ENCODE measurements around the gene SLC26A2.

Gene SLC26A2

DNA sequence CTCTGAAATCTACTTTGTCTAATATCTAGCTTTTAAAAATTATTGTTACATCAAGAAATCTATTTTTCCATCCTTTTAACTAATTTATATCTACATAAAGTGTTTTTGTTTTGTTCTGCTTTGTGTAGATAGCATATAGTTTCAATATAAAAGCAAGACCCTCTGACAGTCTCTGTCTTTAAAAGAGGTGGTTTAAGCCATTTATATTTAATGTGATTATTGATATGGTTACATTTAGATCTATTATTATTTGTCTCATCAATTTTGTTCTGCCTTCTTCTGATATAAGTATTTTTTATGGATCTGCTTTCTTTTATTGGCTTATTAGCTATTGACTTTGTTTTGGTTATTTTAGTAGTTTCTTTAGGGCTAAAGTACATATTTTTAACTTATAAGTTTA is 56.0 kb downstream of the SLC26A2 start:
- TF ChIP-seq GATA1 (IDR thresholded peaks at IDR 0.05; ENCODE audit: low read depth, low read length) (no peak), POLR2A (IDR thresholded peaks at IDR 0.05; ENCODE audit: low read length) (no peak)
- DNase-seq, result no peak

DNA sequence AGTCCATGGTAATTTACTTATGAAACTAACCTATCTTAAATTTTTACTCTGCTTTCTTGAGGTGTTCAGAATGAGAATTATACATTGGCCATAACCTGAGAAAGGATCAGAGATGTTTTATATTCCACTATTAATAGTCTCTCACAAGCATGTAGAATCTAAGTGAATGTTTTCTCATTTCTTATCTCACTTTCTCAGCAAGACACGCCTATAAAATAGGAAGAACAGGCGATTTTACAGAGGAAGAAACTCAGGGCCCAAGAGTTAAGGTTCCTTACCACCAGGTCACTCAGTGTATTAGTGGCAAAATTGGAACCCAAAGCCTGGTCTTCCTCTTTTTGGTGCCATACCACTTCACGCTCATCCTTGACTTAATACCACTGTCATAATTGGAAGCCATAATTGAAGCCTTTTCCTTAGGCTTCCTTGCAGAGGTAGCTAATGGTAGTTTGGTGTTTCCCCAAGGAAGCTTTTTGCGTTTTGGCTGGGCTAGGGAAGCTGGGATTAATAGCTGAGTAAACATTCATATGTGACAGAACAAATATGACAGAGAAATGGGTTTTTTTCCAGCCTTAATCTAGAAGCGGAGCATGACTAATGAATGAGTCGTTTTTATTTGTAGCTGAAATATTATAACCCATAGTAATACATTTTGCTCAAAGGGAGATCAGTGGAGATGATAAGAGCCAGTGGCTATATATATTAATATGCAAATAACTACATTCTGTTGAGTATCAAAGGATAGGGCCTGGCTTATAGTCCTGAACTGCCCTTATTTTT is 56.9 kb downstream of the SLC26A2 start:
- peak; percentile 51 to 68 for DNase-seq
- TF ChIP-seq GATA1 (IDR thresholded peaks at IDR 0.05; ENCODE audit: low read depth, low read length) (no peak), POLR2A (IDR thresholded peaks at IDR 0.05; ENCODE audit: low read length) (peak; percentile 11)

DNA sequence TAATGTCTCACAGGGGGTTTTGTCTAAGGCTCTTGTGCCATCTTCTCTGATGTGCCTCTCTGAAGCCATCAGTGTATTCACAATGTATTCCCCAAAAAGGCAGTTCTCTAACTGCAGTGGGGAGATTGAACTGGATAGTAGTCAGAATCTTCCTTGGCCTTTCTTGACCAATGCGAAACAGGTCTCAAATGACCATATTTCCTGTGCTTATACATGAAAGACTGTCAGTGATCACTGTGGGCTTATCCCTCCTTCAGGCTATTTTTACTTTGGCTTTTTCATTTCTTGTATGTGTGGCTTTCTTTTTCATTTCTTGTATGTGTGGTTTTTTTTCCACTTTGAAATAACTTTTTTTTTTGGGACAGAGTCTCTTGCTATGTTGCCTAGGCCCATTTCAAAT is 59.7 kb downstream of the SLC26A2 start:
- TF ChIP-seq POLR2A (IDR thresholded peaks at IDR 0.05; ENCODE audit: low read length) (no peak), GATA1 (IDR thresholded peaks at IDR 0.05; ENCODE audit: low read depth, low read length) (no peak)
- no peak for DNase-seq

DNA sequence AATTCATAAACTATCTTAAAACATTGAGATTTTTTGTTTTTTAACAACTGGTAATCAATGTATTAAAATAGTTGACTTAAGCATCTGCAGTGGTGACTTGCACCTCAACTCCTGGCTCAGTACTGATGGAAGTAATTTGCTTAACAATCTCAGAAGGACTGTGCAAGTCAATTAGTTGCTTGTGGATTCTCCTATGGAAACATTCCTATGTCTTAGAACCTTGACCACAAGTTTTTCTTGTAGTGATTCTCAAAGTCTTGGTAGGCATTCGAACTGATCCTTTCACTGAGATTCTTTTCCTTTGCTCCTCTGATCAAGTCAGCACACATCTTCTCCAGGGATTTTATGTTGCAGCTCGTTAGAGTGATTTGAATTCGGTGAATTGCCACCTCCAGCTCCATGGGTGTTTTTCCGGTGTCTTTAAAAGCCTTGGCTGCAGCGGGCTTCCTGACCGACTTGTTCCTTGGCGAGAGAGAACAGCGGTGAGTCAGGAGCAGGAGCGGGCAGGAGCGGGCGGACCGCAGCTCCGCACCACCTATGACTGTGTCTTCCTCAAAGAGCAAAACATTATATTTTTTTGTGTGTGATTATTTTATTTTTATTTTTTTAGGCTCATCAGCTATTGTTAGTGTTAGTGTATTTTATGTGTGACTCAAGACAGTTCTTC is 61.1 kb downstream of the SLC26A2 start:
- TF ChIP-seq POLR2A (IDR thresholded peaks at IDR 0.05; ENCODE audit: low read length) (no peak), GATA1 (IDR thresholded peaks at IDR 0.05; ENCODE audit: low read depth, low read length) (no peak)

DNA sequence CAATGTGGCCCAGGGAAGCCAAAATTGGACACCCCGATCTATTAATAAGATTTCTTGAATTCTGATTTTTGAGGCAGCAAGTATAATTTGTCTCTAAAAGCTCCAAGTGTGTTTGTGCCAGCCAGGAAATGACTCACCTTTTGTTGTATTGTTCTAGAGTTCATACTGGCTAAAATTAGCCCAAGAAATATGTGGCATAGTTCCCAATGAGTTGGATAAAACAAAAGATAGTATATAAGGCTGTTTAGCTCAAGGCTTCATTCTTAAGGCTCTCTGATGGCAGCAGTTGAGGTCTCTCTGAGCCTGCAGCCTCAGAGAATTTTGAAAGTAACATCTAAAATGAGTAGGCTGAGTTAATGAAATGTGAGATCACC is 61.6 kb downstream of the SLC26A2 start:
- no peak for TF ChIP-seq POLR2A (IDR thresholded peaks at IDR 0.05; ENCODE audit: low read length)
- no peak for TF ChIP-seq GATA1 (IDR thresholded peaks at IDR 0.05; ENCODE audit: low read depth, low read length)
- no peak for DNase-seq

More for the DNA sequence above, 61.1 kb downstream of the SLC26A2 start:
- DNase-seq, result no peak

DNA sequence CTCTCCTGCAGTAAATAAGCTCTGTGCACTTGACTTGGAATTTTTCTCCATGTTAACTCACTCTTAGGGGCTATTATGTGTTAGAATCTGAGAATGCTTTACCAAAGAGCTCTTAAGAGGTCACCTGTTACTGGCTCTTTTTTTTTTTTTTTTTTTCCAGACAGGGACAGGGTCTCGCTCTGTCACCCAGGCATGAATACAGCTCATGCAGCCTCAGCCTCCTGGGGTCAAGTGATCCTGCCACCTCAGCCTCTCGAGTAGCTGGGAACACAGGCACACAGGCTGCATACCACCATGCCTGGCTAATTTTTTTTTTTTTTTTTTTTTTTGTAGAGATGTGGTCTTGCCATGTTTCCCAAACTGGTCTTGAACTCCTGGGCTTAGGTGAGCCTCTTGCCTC is 62.1 kb downstream of the SLC26A2 start:
- no peak for TF ChIP-seq POLR2A (IDR thresholded peaks at IDR 0.05; ENCODE audit: low read length)
- TF ChIP-seq GATA1 (IDR thresholded peaks at IDR 0.05; ENCODE audit: low read depth, low read length), result no peak
- no peak for DNase-seq

DNA sequence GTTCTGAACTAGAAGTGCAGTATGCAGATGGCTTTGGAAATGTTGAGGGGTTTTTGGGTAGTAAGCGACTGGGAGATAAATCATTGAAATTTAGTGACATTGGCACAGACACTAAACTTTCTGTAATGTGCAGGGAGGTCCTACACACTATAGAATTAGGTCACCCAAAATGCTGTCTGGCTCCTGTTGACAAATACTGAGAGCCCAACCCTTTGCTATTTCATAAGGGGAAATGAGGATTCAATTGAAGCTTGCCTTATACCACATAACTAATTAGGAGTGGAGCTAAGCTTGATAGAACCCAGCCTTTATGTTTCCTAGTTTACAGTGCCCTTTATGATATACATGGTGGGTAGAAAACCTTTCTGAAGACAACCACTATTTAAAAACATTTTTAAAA is 62.6 kb downstream of the SLC26A2 start:
- TF ChIP-seq POLR2A (IDR thresholded peaks at IDR 0.05; ENCODE audit: low read length) (no peak), GATA1 (IDR thresholded peaks at IDR 0.05; ENCODE audit: low read depth, low read length) (no peak)
- DNase-seq, result no peak

DNA sequence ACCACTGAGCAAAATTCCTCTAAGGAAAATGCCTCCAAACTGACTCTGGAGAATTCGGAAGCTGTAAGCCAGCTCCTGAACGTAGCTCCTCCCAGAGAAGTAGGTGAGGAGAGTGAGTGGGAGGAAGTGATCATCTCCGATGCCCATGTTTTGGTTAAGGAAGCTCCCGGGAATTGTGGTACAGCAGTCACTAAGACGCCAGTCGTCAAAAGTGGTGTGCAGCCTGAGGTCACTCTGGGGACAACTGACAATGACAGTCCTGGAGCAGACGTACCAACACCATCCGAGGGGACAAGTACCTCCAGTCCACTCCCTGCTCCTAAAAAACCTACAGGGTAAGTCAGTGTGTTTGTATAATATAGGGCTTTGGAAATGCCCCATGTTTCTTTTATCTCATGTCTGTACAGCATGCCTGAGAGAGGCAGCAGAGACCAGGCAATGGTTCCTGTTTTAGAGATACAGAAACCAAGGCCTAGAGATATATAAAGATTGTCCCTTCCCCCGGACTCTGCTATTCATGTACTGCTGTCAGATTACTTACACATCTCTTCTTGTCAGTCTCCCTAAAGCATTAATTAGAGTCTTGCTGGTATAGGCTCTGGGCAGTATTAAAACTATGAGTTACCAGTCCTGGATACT is 63.9 kb downstream of the SLC26A2 start:
- TF ChIP-seq GATA1 (IDR thresholded peaks at IDR 0.05; ENCODE audit: low read depth, low read length) (no peak), POLR2A (IDR thresholded peaks at IDR 0.05; ENCODE audit: low read length) (no peak)
- DNase-seq, result peak; percentile 30 to 44

DNA sequence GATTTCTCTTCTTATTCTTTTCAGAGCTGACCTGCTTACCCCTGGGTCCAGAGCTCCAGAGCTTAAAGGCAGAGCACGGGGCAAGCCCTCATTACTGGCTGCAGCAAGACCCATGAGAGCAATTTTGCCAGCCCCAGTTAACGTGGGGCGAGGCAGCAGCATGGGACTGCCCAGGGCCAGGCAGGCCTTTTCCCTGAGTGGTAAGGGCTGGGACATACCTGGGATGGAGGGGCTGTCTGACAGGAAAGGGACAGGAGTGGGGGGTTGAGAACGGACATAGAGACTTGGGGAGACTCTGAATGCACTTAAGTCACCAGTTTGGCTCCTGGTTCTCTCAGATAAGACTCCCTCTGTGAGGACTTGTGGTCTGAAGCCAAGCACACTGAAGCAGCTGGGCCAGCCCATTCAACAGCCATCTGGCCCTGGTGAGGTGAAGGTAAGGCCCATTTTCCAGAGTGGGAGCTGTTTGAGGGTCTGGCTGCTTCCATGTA is 66.2 kb downstream of the SLC26A2 start:
- DNase-seq, result peak; percentile 84 to 94
- TF ChIP-seq POLR2A (IDR thresholded peaks at IDR 0.05; ENCODE audit: low read length) (no peak), GATA1 (IDR thresholded peaks at IDR 0.05; ENCODE audit: low read depth, low read length) (no peak)

DNA sequence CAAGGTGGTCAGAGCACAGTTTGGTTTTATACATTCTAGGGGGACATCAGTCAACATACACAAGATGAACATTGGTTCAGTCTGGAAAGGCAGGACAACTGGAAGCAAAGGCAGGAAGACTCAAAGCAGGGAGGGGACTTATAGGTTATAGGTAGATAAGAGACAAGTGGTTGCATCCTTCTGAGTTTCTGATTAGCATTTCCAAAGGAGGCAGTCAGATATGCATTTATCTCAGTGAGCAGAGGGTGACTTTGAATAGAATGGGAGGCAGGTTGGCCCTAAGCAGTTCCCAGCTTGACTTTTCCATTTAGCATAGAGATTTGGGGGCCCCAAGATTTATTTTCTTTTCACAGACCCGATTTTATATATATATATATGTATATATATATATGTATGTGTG is 67.5 kb downstream of the SLC26A2 start:
- peak in 1 of 2 experiments; percentile 57 for DNase-seq

DNA sequence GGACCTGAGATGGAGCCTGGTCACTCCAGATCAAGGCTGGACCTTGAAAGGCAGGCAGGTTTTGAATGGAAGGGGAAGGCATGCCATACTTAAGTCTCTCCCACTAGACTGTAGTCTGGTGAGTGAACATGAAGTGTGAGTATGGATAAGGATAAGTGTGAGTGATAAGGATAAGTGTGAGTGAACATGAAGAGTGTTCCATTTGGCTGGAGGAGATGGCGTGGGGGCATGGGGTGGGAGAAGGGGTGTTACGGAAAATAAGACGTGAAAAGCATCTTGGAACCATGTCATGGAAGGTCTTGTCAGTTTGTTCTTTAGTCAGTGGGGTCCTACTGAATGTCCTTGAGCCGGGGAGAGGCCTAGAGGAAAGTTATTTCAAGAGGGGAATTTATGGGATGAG is 72.8 kb downstream of the SLC26A2 start:
- no peak for TF ChIP-seq POLR2A (IDR thresholded peaks at IDR 0.05; ENCODE audit: low read length)
- no peak for TF ChIP-seq GATA1 (IDR thresholded peaks at IDR 0.05; ENCODE audit: low read depth, low read length)
- no peak for DNase-seq

DNA sequence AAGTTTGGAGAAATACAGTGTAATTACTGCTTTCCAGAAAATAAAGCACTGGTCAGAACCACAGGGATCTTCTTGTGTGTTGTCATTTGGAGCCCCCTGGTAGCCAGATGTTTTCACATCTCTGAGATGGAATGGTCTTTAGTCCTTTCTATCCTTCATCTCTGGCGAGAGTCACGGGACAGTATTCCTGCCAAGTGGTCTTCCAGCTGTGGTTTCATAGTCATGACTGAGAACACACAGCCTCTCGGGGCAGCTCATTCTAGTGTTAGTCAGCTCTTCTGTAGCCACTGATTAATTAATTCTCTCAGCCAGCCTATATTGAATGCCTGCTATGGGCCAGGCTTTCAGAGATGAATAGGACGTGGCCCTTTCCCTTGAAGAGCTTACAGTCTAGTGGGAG is 74.1 kb downstream of the SLC26A2 start:
- TF ChIP-seq POLR2A (IDR thresholded peaks at IDR 0.05; ENCODE audit: low read length) (no peak), GATA1 (IDR thresholded peaks at IDR 0.05; ENCODE audit: low read depth, low read length) (no peak)

DNA sequence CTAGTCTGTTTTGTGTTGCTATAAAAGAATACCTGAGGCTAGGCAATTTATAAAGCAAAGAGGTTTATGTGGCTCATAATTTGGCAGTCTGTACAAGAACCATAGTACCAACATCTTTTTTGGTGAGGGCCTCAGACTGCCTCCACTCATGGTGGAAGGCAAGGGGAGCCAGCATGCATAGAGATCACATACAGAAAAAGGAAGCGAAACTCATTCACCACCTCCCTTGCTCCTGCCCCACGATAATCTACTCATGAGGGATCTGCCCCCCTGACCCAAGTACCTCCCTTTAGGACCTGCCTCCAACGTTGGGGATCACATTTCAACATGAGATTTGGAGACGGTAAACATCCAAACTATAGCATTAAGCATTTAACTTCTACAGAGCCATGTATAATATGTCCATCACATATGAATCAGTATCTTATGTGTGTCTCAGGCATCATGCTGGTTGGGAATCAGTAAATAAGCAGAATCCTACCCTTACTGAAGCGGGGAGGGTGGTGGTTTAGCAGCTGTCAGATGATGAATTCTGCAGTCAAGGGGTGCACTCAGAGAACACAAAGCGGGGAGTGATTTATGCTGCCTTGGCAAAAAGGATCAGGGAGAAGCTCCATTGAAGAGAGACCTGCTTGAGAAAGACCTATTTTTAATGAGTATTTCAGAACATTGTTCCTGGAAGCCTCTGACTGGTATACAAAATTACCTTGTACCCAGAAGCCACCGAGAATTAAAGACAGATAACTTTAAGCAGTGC is 74.8 kb downstream of the SLC26A2 start:
- no peak for TF ChIP-seq GATA1 (IDR thresholded peaks at IDR 0.05; ENCODE audit: low read depth, low read length)
- TF ChIP-seq POLR2A (IDR thresholded peaks at IDR 0.05; ENCODE audit: low read length), result no peak
- no peak for DNase-seq

More for the DNA sequence above, 74.1 kb downstream of the SLC26A2 start:
- no peak for DNase-seq

DNA sequence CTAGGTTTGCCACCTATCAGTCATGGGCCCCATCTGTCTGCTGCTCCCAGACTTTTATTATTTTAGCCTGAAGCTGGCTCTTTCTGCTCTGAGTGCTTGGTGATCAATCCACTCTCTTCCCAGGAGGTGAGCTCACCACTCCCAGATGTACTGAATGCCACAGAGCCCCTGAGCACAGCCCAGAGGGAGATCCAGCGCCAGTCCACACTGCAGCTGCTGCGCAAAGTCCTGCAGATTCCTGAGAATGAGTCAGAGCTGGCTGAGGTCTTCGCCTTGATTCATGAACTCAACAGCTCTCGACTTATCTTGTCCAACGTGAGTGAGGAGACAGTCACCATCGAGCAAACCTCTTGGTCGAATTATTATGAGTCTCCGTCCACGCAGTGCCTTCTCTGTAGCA is 76.0 kb downstream of the SLC26A2 start:
- TF ChIP-seq GATA1 (IDR thresholded peaks at IDR 0.05; ENCODE audit: low read depth, low read length) (no peak), POLR2A (IDR thresholded peaks at IDR 0.05; ENCODE audit: low read length) (no peak)
- DNase-seq, result no peak
